HCT116 (cell line): ENCODE data around the gene POLR3A. TPM values are rescaled to one million over a fixed set of nuclear protein-coding genes. Genes with fewer than 3 reads are reported as not detected.

ENCODE experiments used
- ATAC-seq: fragments of 200-7000 bp; cut with Tn5 transposase; 2 replicates; pipeline ENCODE4 v1.9.1; 2020; ENCODE audit warnings: mild to moderate bottlenecking, moderate library complexity
- BruUV-seq: library from RNA; stranded (reverse); fragments of 400-500 nt; replicated peaks from 2 replicates; lab custom pipeline; 2021; lab: Mats Ljungman, UMichigan
- CTCF ChIA-PET: fragments of 300-600 bp; sonication (Branson Sonifier 250); formaldehyde crosslinking; loops from one replicate; lab custom pipeline; 2021; ENCODE audit warnings: antibody characterized with exemption; lab: Charles Lee
- POLR2A ChIA-PET: fragments of 300-600, 350-600 bp; sonication (Branson Sonifier 250); formaldehyde crosslinking; loops from one replicate; lab custom pipeline; 2021; ENCODE audit warnings: antibody characterized with exemption; lab: Charles Lee
- RAD21 ChIA-PET, 2 experiments: fragments of 300-600 bp; sonication (Branson Sonifier 250); formaldehyde crosslinking; loops; one replicate each; lab custom pipeline; 2023; ENCODE audit warnings: low total read pairs in 2 of 2; ENCODE audit not compliant: uncharacterized antibody in 2 of 2, unreplicated experiment in 2 of 2, low non-redundant PET in 1 of 2; lab: Charles Lee
- DNase-seq: peaks from one replicate; pipeline ENCODE4 v3.0.0-alpha.2; 2010; ENCODE audit warnings: low read depth, low spot score
- H2AFZ ChIP-seq: fragments of 200-600 bp; shearing (Covaris generic), sonication (generic); 2 replicates; pipeline ENCODE4 v1.6.1; 2017; ENCODE audit warnings: low read depth, mixed run types, mixed read lengths, antibody characterized with exemption, low read length; ENCODE audit not compliant: poor library complexity, severe bottlenecking
- H3K27ac ChIP-seq: 2 replicates; pipeline ENCODE4 v1.5.1; 2012; ENCODE audit warnings: low read depth, low read length
- H3K27me3 ChIP-seq: fragments of 200-600 bp; sonication (generic); 2 replicates; pipeline ENCODE4 v1.6.1; 2016; ENCODE audit warnings: mixed run types, low read length, mixed read lengths; ENCODE audit not compliant: insufficient read depth
- H3K36me3 ChIP-seq, 2 experiments: fragments of 200-500 bp in 1 of 2; fragments of 200-600 bp in 1 of 2; sonication (Bioruptor generic) in 1 of 2; sonication (generic) in 1 of 2; 2 replicates each; pipeline versions ENCODE4 v1.5.1 to v1.6.1; 2014 to 2016; ENCODE audit warnings: low read length in 2 of 2, inconsistent platforms in 1 of 2, mixed read lengths in 1 of 2, mixed run types in 1 of 2; ENCODE audit not compliant: insufficient read depth in 2 of 2, control insufficient read depth in 1 of 2
- H3K4me1 ChIP-seq, 2 experiments: fragments of 200-600 bp in 1 of 2; sonication (generic) in 1 of 2; 2 replicates each; pipeline versions ENCODE4 v1.5.1 to v1.6.1; 2012 to 2017; ENCODE audit warnings: low read length in 2 of 2, inconsistent platforms in 1 of 2, mild to moderate bottlenecking in 1 of 2, mixed read lengths in 1 of 2, mixed run types in 1 of 2, moderate library complexity in 1 of 2; ENCODE audit not compliant: insufficient read depth in 2 of 2, control insufficient read depth in 1 of 2
- H3K4me2 ChIP-seq: fragments of 200-600 bp; sonication (generic); 2 replicates; pipeline ENCODE4 v1.6.1; 2017; ENCODE audit warnings: mixed run types, low read length, mixed read lengths
- H3K4me3 ChIP-seq, 2 experiments: fragments of 200-600 bp in 1 of 2; sonication (generic) in 1 of 2; replicated peaks in 1 of 2; 2 replicates each; pipeline ENCODE4 v1.5.1; 2011 to 2016; ENCODE audit warnings: low read length in 2 of 2, control low read depth in 1 of 2, low read depth in 1 of 2, mild to moderate bottlenecking in 1 of 2, mixed read lengths in 1 of 2, mixed run types in 1 of 2
- H3K79me2 ChIP-seq: fragments of 200-600 bp; sonication (generic); 2 replicates; pipeline ENCODE4 v1.6.1; 2017; ENCODE audit warnings: mild to moderate bottlenecking, mixed run types, low read length, moderate library complexity, mixed read lengths; ENCODE audit not compliant: insufficient read depth
- H3K9ac ChIP-seq: fragments of 200-600 bp; sonication (generic); 2 replicates; pipeline ENCODE4 v1.6.1; 2016; ENCODE audit warnings: low read length, mixed read lengths
- H3K9me2 ChIP-seq: fragments of 200-600 bp; sonication (generic), shearing (Covaris generic); 2 replicates; pipeline ENCODE4 v1.6.1; 2017; ENCODE audit warnings: mixed run types, mild to moderate bottlenecking, moderate library complexity; ENCODE audit not compliant: insufficient read depth
- H3K9me3 ChIP-seq, 2 experiments: fragments of 200-500 bp in 1 of 2; fragments of 200-600 bp in 1 of 2; sonication (Bioruptor generic) in 1 of 2; sonication (generic) in 1 of 2; 2 replicates each; pipeline ENCODE4 v1.6.1; 2014 to 2017; ENCODE audit warnings: low read length in 2 of 2, mixed read lengths in 2 of 2, inconsistent platforms in 1 of 2, low read depth in 1 of 2, mild to moderate bottlenecking in 1 of 2, mixed run types in 1 of 2, moderate library complexity in 1 of 2; ENCODE audit not compliant: control insufficient read depth in 1 of 2, insufficient read depth in 1 of 2
- H4K20me1 ChIP-seq: fragments of 200-600 bp; sonication (generic), shearing (Covaris generic); 2 replicates; pipeline ENCODE4 v1.6.1; 2017; ENCODE audit warnings: mixed run types, mild to moderate bottlenecking, moderate library complexity; ENCODE audit not compliant: insufficient read depth
- CBX3 ChIP-seq: IDR thresholded peaks from 2 replicates; pipeline ENCODE4 v1.6.1; 2012; ENCODE audit warnings: low read depth
- CEBPB ChIP-seq: IDR thresholded peaks from 2 replicates; pipeline ENCODE4 v1.6.1; 2012; ENCODE audit warnings: low read depth
- EZH2phosphoT487 ChIP-seq: fragments of 200-600 bp; IDR thresholded peaks from 2 replicates; pipeline ENCODE4 v1.6.1; 2018; ENCODE audit warnings: antibody characterized with exemption, borderline replicate concordance
- FOSL1 ChIP-seq: IDR thresholded peaks from 2 replicates; pipeline ENCODE4 v1.6.1; 2012; ENCODE audit warnings: low read depth
- SRF ChIP-seq: IDR thresholded peaks from 2 replicates; pipeline ENCODE4 v1.6.1; 2012; ENCODE audit warnings: low read depth
- ZFX ChIP-seq: fragments of 450-650 bp; IDR thresholded peaks from 2 replicates; pipeline ENCODE4 v1.6.1; 2017
- intact Hi-C: fragments of 100-400 bp; cut with micrococcal nuclease; formaldehyde crosslinking; loops from 2 replicates; pipeline ENCODE4 v1.10.0; 2022
- total RNA-seq: library from RNA; stranded (reverse); gene quantifications from one replicate; pipeline ENCODE4 v1.2.1, GENCODE V29; 2021; ENCODE audit not compliant: unreplicated experiment
- TF ChIP-seq, protein P1 (sequence below): IDR thresholded peaks from 2 replicates; pipeline ENCODE4 v1.6.1; 2012
- TF ChIP-seq, protein P2 (sequence below): IDR thresholded peaks from 2 replicates; pipeline ENCODE4 v1.6.1; 2011; ENCODE audit warnings: mild to moderate bottlenecking, low read length, moderate library complexity; ENCODE audit not compliant: insufficient replicate concordance; ENCODE audit errors: extremely low read depth
- TF ChIP-seq, protein P3 (sequence below): IDR thresholded peaks from 2 replicates; pipeline ENCODE4 v1.6.1; 2012; ENCODE audit warnings: low read depth
- TF ChIP-seq, protein P4 (sequence below), 3 experiments: fragments of 200-600 bp in 1 of 3; sonication (generic) in 1 of 3; IDR thresholded peaks in 2 of 3; conservative IDR thresholded peaks in 1 of 3; 2 replicates each; pipeline ENCODE4 v1.5.1; 2012 to 2017; ENCODE audit warnings: low read depth in 2 of 3, low read length in 2 of 3, antibody characterized with exemption in 1 of 3, borderline replicate concordance in 1 of 3, control low read depth in 1 of 3, mild to moderate bottlenecking in 1 of 3, mixed read lengths in 1 of 3, mixed run types in 1 of 3, moderate library complexity in 1 of 3; ENCODE audit not compliant: insufficient read depth in 1 of 3
- TF ChIP-seq, protein P5 (sequence below): IDR thresholded peaks from 2 replicates; pipeline ENCODE4 v1.6.1; 2012

Gene POLR3A
- total RNA-seq, 1 experiment from 2014 or later, result 26.6 TPM

DNA sequence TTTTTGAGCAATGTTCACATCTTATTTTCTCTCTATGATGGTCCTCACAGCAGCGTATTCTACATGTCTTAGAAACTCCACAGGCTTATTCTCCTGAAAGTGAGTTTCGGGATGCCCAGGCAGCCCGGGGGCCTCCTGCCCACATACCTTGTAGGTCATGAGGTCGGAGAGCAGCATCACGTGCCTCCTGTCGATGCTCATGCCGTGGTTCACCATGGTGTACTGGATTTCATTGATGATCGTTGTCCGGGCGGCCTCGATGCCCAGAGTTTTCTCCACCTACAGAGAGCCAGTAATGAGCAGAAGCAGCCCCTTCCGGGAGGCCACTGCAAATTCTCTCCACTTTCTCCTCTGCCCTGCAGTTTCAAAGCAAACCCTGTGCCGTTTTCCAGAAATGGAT is 48.0 kb downstream of the POLR3A start:
- H3K27me3 ChIP-seq, result no peaks in the 10 kb centered on the region
- H3K4me2 ChIP-seq, result no peak overlapping the region
- no TSS peak for BruUV-seq
- POLR2A ChIA-PET, result interaction anchor here (0.6 kb wide), 1 partner anchor 329 kb away, joined by 5 read pairs; no protein-coding TSS in a partner anchor
- H3K9me3 ChIP-seq, result no peaks in the 10 kb centered on the region
- RAD21 ChIA-PET, result no interaction called here
- H3K4me3 ChIP-seq, result no peak overlapping the region
- ATAC-seq (no peak), DNase-seq (no peak)
- intact Hi-C loops, result no loop called here
- H3K27ac ChIP-seq, result no peak overlapping the region
- H3K4me1 ChIP-seq, result no peaks in the 10 kb centered on the region
- H3K36me3 ChIP-seq, result peaks cover 55 to 61% of the 10 kb centered on the region in 2 experiments; a peak in 3 of 4 replicates
- H4K20me1 ChIP-seq, result no peaks in the 10 kb centered on the region
- no peak overlapping the region for H2AFZ ChIP-seq
- no peaks in the 10 kb centered on the region for H3K9me2 ChIP-seq
- no peak for TF ChIP-seq SRF
- TF ChIP-seq FOSL1, result no peak
- no peak for TF ChIP-seq EZH2phosphoT487
- TF ChIP-seq, protein P1, sequence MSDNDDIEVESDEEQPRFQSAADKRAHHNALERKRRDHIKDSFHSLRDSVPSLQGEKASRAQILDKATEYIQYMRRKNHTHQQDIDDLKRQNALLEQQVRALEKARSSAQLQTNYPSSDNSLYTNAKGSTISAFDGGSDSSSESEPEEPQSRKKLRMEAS, result no peak
- TF ChIP-seq CBX3, result no peak
- TF ChIP-seq ZFX, result no peak
- H3K9ac ChIP-seq, result no peak overlapping the region
- no peaks in the 10 kb centered on the region for H3K79me2 ChIP-seq
- CTCF ChIA-PET, result no interaction called here

DNA sequence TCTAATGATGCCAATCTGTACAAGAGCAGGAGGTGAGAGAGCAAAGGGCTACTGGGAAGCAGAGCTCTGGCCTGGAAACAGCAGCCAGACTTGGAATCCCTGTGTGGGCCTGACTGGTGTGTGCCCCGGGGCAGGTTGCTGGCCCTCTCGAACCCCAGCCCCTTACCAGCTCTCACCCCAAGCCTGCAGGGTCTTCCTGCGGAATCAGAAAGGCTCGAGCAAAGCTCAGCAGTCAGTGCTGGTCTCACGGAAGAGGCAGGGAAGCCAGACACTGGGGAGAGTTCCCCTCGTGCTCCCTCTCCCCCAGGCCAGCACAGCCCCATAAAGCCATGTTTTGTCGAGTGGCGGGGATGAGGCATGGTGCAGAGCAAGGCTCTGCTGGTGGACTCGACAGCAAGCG is 50.1 kb downstream of the POLR3A start:
- Histone ChIP-seq H3K4me2 (no peak overlapping the region), H3K79me2 (no peaks in the 10 kb centered on the region), H4K20me1 (no peaks in the 10 kb centered on the region; the same call in 1 of the 2 replicates), H3K27ac (no peak overlapping the region), H3K9me3 (no peaks in the 10 kb centered on the region), H3K9ac (no peak overlapping the region), H3K4me3 (no peak overlapping the region), H2AFZ (no peak overlapping the region), H3K36me3 (peaks cover 40 to 44% of the 10 kb centered on the region in 2 experiments; a peak in 3 of 4 replicates), H3K27me3 (no peaks in the 10 kb centered on the region), H3K9me2 (no peaks in the 10 kb centered on the region), H3K4me1 (peaks cover 5 to 11% of the 10 kb centered on the region in 2 experiments; a peak in 2 of 4 replicates)
- ChIA-PET CTCF (no interaction called here), POLR2A (no interaction called here), RAD21 (no interaction called here)
- ATAC-seq (no peak), DNase-seq (no peak)
- no TSS peak for BruUV-seq
- intact Hi-C loops, result no loop called here
- TF ChIP-seq, protein P2, sequence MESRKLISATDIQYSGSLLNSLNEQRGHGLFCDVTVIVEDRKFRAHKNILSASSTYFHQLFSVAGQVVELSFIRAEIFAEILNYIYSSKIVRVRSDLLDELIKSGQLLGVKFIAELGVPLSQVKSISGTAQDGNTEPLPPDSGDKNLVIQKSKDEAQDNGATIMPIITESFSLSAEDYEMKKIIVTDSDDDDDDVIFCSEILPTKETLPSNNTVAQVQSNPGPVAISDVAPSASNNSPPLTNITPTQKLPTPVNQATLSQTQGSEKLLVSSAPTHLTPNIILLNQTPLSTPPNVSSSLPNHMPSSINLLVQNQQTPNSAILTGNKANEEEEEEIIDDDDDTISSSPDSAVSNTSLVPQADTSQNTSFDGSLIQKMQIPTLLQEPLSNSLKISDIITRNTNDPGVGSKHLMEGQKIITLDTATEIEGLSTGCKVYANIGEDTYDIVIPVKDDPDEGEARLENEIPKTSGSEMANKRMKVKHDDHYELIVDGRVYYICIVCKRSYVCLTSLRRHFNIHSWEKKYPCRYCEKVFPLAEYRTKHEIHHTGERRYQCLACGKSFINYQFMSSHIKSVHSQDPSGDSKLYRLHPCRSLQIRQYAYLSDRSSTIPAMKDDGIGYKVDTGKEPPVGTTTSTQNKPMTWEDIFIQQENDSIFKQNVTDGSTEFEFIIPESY, result no peak
- TF ChIP-seq CEBPB (no peak), EZH2phosphoT487 (no peak), CBX3 (no peak)
- TF ChIP-seq, protein P3, sequence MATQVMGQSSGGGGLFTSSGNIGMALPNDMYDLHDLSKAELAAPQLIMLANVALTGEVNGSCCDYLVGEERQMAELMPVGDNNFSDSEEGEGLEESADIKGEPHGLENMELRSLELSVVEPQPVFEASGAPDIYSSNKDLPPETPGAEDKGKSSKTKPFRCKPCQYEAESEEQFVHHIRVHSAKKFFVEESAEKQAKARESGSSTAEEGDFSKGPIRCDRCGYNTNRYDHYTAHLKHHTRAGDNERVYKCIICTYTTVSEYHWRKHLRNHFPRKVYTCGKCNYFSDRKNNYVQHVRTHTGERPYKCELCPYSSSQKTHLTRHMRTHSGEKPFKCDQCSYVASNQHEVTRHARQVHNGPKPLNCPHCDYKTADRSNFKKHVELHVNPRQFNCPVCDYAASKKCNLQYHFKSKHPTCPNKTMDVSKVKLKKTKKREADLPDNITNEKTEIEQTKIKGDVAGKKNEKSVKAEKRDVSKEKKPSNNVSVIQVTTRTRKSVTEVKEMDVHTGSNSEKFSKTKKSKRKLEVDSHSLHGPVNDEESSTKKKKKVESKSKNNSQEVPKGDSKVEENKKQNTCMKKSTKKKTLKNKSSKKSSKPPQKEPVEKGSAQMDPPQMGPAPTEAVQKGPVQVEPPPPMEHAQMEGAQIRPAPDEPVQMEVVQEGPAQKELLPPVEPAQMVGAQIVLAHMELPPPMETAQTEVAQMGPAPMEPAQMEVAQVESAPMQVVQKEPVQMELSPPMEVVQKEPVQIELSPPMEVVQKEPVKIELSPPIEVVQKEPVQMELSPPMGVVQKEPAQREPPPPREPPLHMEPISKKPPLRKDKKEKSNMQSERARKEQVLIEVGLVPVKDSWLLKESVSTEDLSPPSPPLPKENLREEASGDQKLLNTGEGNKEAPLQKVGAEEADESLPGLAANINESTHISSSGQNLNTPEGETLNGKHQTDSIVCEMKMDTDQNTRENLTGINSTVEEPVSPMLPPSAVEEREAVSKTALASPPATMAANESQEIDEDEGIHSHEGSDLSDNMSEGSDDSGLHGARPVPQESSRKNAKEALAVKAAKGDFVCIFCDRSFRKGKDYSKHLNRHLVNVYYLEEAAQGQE, result no peak
- TF ChIP-seq, protein P4, sequence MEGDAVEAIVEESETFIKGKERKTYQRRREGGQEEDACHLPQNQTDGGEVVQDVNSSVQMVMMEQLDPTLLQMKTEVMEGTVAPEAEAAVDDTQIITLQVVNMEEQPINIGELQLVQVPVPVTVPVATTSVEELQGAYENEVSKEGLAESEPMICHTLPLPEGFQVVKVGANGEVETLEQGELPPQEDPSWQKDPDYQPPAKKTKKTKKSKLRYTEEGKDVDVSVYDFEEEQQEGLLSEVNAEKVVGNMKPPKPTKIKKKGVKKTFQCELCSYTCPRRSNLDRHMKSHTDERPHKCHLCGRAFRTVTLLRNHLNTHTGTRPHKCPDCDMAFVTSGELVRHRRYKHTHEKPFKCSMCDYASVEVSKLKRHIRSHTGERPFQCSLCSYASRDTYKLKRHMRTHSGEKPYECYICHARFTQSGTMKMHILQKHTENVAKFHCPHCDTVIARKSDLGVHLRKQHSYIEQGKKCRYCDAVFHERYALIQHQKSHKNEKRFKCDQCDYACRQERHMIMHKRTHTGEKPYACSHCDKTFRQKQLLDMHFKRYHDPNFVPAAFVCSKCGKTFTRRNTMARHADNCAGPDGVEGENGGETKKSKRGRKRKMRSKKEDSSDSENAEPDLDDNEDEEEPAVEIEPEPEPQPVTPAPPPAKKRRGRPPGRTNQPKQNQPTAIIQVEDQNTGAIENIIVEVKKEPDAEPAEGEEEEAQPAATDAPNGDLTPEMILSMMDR (IDR thresholded peaks at IDR 0.05 in 2 of 3, conservative IDR thresholded peaks at IDR 0.05 in 1 of 3; ENCODE audit: borderline replicate concordance in 1 of 3, insufficient read depth in 1 of 3, low read depth in 2 of 3, low read length in 2 of 3), result no peak
- TF ChIP-seq, protein P1, result no peak
- TF ChIP-seq, protein P5, sequence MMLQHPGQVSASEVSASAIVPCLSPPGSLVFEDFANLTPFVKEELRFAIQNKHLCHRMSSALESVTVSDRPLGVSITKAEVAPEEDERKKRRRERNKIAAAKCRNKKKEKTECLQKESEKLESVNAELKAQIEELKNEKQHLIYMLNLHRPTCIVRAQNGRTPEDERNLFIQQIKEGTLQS, result no peak
